ENCODE results near the gene EMC10. TPM values are rescaled to one million over a fixed set of nuclear protein-coding genes. Genes with fewer than 3 reads are reported as not detected.

The EMC10 gene
- total RNA-seq: 10 to 100 TPM; 48.5 to 79.4 (median 59.7) TPM

- peaks cover 0 to 33% (median 12%) of the 10 kb centered on the region in 3 donors for H3K36me3 ChIP-seq
- 3% methylated on average over 33 to 43 of the region's 58 CpGs for WGBS, 2 donors
- H3K4me3 ChIP-seq: peak within 1 kb of the TSS; percentile 77 to 91 (median 87)
- no peaks in the 10 kb centered on the region for H3K9me3 ChIP-seq
- H3K27me3 ChIP-seq: no peaks in the 10 kb centered on the region
- peak within 1 kb of the TSS in 3 of 4 donors; percentile 65 to 85 (median 83) for H3K27ac ChIP-seq
- TF ChIP-seq CTCF (IDR thresholded peaks at IDR 0.05) (no peak), EP300 (IDR thresholded peaks at IDR 0.05) (peak; percentile 86 to 93), POLR2A (IDR thresholded peaks at IDR 0.05) (peak in 1 of 2 donors; percentile 49)
- peaks cover 0 to 24% (median 14%) of the 10 kb centered on the region in 4 donors for H3K4me1 ChIP-seq
- DNase-seq (ENCODE audit: low spot score in 2 of 2): peak; percentile 72 to 75
These were observed at the start of gene EMC10, which contains the start of gene GARIN5A for GRCh38 chr19:50476224-50476906. TSS of gene EMC10 (plus strand) at chr19:50476507. CDS start at chr19:50476545, 38 bp downstream. TSS of gene GARIN5A (minus strand) at chr19:50476848. CDS start at chr19:50476388, 460 bp downstream.

- Histone ChIP-seq H3K27me3 (peaks cover 0 to 54% of the 10 kb centered on the region in 2 donors), H3K27ac (peak overlapping the region in 2 of 4 donors; percentile 68 to 69), H3K4me1 (peaks cover 0 to 25% (median 14%) of the 10 kb centered on the region in 4 donors), H3K9me3 (no peaks in the 10 kb centered on the region), H3K4me3 (peak overlapping the region in 3 of 4 donors; percentile 6 to 27 (median 16)), H3K36me3 (no peaks in the 10 kb centered on the region)
- TF ChIP-seq EP300 (IDR thresholded peaks at IDR 0.05): no peak
- TF ChIP-seq CTCF (IDR thresholded peaks at IDR 0.05): no peak
- no peak for TF ChIP-seq POLR2A (IDR thresholded peaks at IDR 0.05)
- no peak for DNase-seq (ENCODE audit: low spot score in 2 of 2)
- WGBS, 2 donors: 83 to 84% methylated on average over 25 to 26 of the region's 26 CpGs
These were observed 48.9 kb upstream of the EMC10 start for GRCh38 chr19:50427318-50427925.

GRCh38 chr19:50427997-50428425 lies 48.3 kb upstream of the EMC10 start:
- peak; percentile 62 to 68 for DNase-seq (ENCODE audit: low spot score in 2 of 2)
- H3K27me3 ChIP-seq: peaks cover 0 to 55% of the 10 kb centered on the region in 2 donors
- no peaks in the 10 kb centered on the region for H3K36me3 ChIP-seq
- TF ChIP-seq CTCF (IDR thresholded peaks at IDR 0.05): no peak
- peak; percentile 24 to 61 for TF ChIP-seq EP300 (IDR thresholded peaks at IDR 0.05)
- peak; percentile 23 to 54 for TF ChIP-seq POLR2A (IDR thresholded peaks at IDR 0.05)
- H3K4me1 ChIP-seq: peaks cover 0 to 30% (median 19%) of the 10 kb centered on the region in 4 donors
- H3K9me3 ChIP-seq: no peaks in the 10 kb centered on the region
- 16 to 35% methylated on average over 12 to 17 of the region's 38 CpGs for WGBS, 2 donors
- peak overlapping the region in 3 of 4 donors; percentile 61 to 69 (median 68) for H3K27ac ChIP-seq
- peak overlapping the region; percentile 6 to 27 (median 11) for H3K4me3 ChIP-seq

- H3K36me3 ChIP-seq: no peaks in the 10 kb centered on the region
- peaks cover 0 to 30% (median 19%) of the 10 kb centered on the region in 4 donors for H3K4me1 ChIP-seq
- peak overlapping the region in 2 of 4 donors; percentile 68 to 69 for H3K27ac ChIP-seq
- no peak for TF ChIP-seq CTCF (IDR thresholded peaks at IDR 0.05)
- no peak for TF ChIP-seq EP300 (IDR thresholded peaks at IDR 0.05)
- TF ChIP-seq POLR2A (IDR thresholded peaks at IDR 0.05): no peak
- no peak for DNase-seq (ENCODE audit: low spot score in 2 of 2)
- H3K4me3 ChIP-seq: no peak overlapping the region
- peaks cover 0 to 62% of the 10 kb centered on the region in 2 donors for H3K27me3 ChIP-seq
- H3K9me3 ChIP-seq: no peaks in the 10 kb centered on the region
- WGBS, 2 donors: 86 to 87% methylated on average over 7 of the region's 7 CpGs
These were observed 47.4 kb upstream of the EMC10 start for GRCh38 chr19:50428772-50429463.
